ENCODE data around the gene LMO4. TPM values are rescaled to one million over a fixed set of nuclear protein-coding genes. Genes with fewer than 3 reads are reported as not detected.

Gene LMO4
- polyA plus RNA-seq (2011; rRNA removed), result 77.9 and 81.9 TPM in 2 replicates
- polyA minus RNA-seq (2011; rRNA and poly(A)+ RNA removed), result 22.0 and 30.8 TPM in 2 replicates

- no peaks in the 10 kb centered on the region for H3K27me3 ChIP-seq (ENCODE audit: control insufficient read depth, insufficient read depth, low read length)
- ChIA-PET CTCF (interaction anchor here (1.0 to 4.3 kb wide), 5 partner anchors 12 to 734 kb away, joined by 3 to 31 read pairs (median 14); no protein-coding TSS in a partner anchor), POLR2A (interaction anchor here (0.6 to 0.7 kb wide), 2 partner anchors 37 to 438 kb away, joined by 3 to 14 read pairs; no protein-coding TSS in a partner anchor)
- peak within 1 kb of the TSS; percentile 77 for H3K4me3 ChIP-seq (ENCODE audit: low read depth, low read length)
- TF ChIP-seq, protein P1, sequence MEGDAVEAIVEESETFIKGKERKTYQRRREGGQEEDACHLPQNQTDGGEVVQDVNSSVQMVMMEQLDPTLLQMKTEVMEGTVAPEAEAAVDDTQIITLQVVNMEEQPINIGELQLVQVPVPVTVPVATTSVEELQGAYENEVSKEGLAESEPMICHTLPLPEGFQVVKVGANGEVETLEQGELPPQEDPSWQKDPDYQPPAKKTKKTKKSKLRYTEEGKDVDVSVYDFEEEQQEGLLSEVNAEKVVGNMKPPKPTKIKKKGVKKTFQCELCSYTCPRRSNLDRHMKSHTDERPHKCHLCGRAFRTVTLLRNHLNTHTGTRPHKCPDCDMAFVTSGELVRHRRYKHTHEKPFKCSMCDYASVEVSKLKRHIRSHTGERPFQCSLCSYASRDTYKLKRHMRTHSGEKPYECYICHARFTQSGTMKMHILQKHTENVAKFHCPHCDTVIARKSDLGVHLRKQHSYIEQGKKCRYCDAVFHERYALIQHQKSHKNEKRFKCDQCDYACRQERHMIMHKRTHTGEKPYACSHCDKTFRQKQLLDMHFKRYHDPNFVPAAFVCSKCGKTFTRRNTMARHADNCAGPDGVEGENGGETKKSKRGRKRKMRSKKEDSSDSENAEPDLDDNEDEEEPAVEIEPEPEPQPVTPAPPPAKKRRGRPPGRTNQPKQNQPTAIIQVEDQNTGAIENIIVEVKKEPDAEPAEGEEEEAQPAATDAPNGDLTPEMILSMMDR (IDR thresholded peaks at IDR 0.05; ENCODE audit: insufficient read depth, low read depth, low read length), result no peak
- DNase-seq (ENCODE audit: low read depth), result peak; percentile 85
- H3K36me3 ChIP-seq (ENCODE audit: control insufficient read depth, insufficient read depth, low read length), result no peaks in the 10 kb centered on the region
These were observed at the start of gene LMO4 for GRCh38 chr1:87328272-87329050. Gene LMO4 (plus strand): TSS chr1:87328880. CDS start chr1:87332016, 3,136 bp downstream.

DNA sequence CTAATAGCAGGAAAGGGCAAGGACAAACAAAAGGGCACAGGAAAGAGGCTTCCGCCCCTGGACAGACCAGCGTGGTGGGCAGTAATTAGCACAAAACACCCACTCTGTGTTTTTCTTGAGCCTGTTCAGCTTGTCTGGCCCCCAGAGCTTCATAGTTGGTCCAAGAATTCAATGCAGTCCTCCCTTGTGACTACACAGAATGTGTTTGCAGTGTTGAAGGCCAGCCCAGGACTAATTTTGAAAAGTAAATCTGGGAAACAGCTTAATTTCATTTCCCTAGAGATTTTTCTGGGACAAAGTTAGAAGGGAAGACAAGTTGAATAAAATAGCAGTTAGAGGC lies 49.2 kb upstream of the LMO4 start:
- H3K4me3 ChIP-seq (ENCODE audit: low read depth, low read length), result no peak overlapping the region
- POLR2A ChIA-PET, result no interaction called here
- DNase-seq (ENCODE audit: low read depth), result no peak

GRCh38 chr1:87279966-87280535 lies 48.6 kb upstream of the LMO4 start:
- Histone ChIP-seq H3K4me3 (ENCODE audit: low read depth, low read length) (no peak overlapping the region), H3K36me3 (ENCODE audit: control insufficient read depth, insufficient read depth, low read length) (no peaks in the 10 kb centered on the region), H3K27me3 (ENCODE audit: control insufficient read depth, insufficient read depth, low read length) (no peaks in the 10 kb centered on the region)
- ChIA-PET CTCF (interaction anchor here (3.4 kb wide), 1 partner anchor 12 kb away, joined by 12 read pairs; no protein-coding TSS in a partner anchor), POLR2A (no interaction called here)
- TF ChIP-seq, protein P1 (IDR thresholded peaks at IDR 0.05; ENCODE audit: insufficient read depth, low read depth, low read length), result no peak
- no peak for DNase-seq (ENCODE audit: low read depth)

More for the DNA sequence above, 49.2 kb upstream of the LMO4 start:
- CTCF ChIA-PET, result interaction anchor here (3.4 kb wide), 1 partner anchor 13 kb away, joined by 12 read pairs; no protein-coding TSS in a partner anchor
- no peaks in the 10 kb centered on the region for H3K36me3 ChIP-seq (ENCODE audit: control insufficient read depth, insufficient read depth, low read length)
- H3K27me3 ChIP-seq (ENCODE audit: control insufficient read depth, insufficient read depth, low read length), result no peaks in the 10 kb centered on the region
- TF ChIP-seq, protein P1 (IDR thresholded peaks at IDR 0.05; ENCODE audit: insufficient read depth, low read depth, low read length), result no peak

- no peaks in the 10 kb centered on the region for H3K36me3 ChIP-seq (ENCODE audit: control insufficient read depth, insufficient read depth, low read length)
- no peak overlapping the region for H3K4me3 ChIP-seq (ENCODE audit: low read depth, low read length)
- CTCF ChIA-PET, result interaction anchor here (1.8 kb wide), 1 partner anchor 8 kb away, joined by 5 read pairs; no protein-coding TSS in a partner anchor
- POLR2A ChIA-PET, result no interaction called here
- TF ChIP-seq, protein P1 (IDR thresholded peaks at IDR 0.05; ENCODE audit: insufficient read depth, low read depth, low read length), result no peak
- DNase-seq (ENCODE audit: low read depth), result no peak
- H3K27me3 ChIP-seq (ENCODE audit: control insufficient read depth, insufficient read depth, low read length), result no peaks in the 10 kb centered on the region
These were observed 44.0 kb upstream of the LMO4 start for GRCh38 chr1:87284456-87285240.

All from BJ (cell line).